Measurements from ENCODE around the gene BEST2. TPM values are rescaled to one million over a fixed set of nuclear protein-coding genes. Genes with fewer than 3 reads are reported as not detected.
"Not testable (repeated sequence)": the region's sequence is repeated elsewhere in the genome, so short reads cannot be mapped to it uniquely, and the experiment has no call there.

BEST2 gene
- total and polyA plus RNA-seq, 4 donors = 2.5 TPM; not detected in 3

- intact Hi-C loops (cut with DNase I) = loop anchor here (1.0 to 10.0 kb wide), 4 partner anchors 23 to 1048 kb away; partner anchors contain the start of gene TNPO2 (in 1 of the 2)
- no peaks in the 10 kb centered on the region for H3K36me3 ChIP-seq (ENCODE audit: control insufficient read depth in 1 of 2, insufficient read depth in 2 of 2, low read length in 1 of 2)
- H3K27ac ChIP-seq (ENCODE audit: low read depth in 1 of 2, low read length in 2 of 2) = peak overlapping the region in 1 of 2 donors; percentile 34
- peak; percentile 55 for ATAC-seq (ENCODE audit: low FRiP score)
- H3K4me3 ChIP-seq (ENCODE audit: low read length in 2 of 2) = no peak overlapping the region
- DNase-seq = peak; percentile 83 to 90
- peaks cover 0 to 2% of the 10 kb centered on the region in 2 donors for H3K27me3 ChIP-seq (ENCODE audit: control insufficient read depth in 1 of 2, insufficient read depth in 2 of 2, low read length in 1 of 2)
- H3K9me3 ChIP-seq (ENCODE audit: control insufficient read depth, low read length) = no peaks in the 10 kb centered on the region
- WGBS, 2 donors = 4 to 6% methylated on average over 18 of the region's 18 CpGs
- no peaks in the 10 kb centered on the region for H3K4me1 ChIP-seq (ENCODE audit: control insufficient read depth in 1 of 2, insufficient read depth in 2 of 2, low read length in 2 of 2)
Measured at GRCh38 chr19:12796146-12797071, 44.8 kb downstream of the BEST2 start.

GRCh38 chr19:12797141-12797587, 45.6 kb downstream of the BEST2 start:
- Histone ChIP-seq H3K4me3 (ENCODE audit: low read length in 2 of 2) (no peak overlapping the region), H3K4me1 (ENCODE audit: control insufficient read depth in 1 of 2, insufficient read depth in 2 of 2, low read length in 2 of 2) (no peaks in the 10 kb centered on the region), H3K27ac (ENCODE audit: low read depth in 1 of 2, low read length in 2 of 2) (no peak overlapping the region), H3K27me3 (ENCODE audit: control insufficient read depth in 1 of 2, insufficient read depth in 2 of 2, low read length in 1 of 2) (peaks cover 0 to 2% of the 10 kb centered on the region in 2 donors), H3K9me3 (ENCODE audit: control insufficient read depth, low read length) (no peaks in the 10 kb centered on the region), H3K36me3 (ENCODE audit: control insufficient read depth in 1 of 2, insufficient read depth in 2 of 2, low read length in 1 of 2) (no peaks in the 10 kb centered on the region)
- DNase-seq (no peak), ATAC-seq (ENCODE audit: low FRiP score) (no peak)
- intact Hi-C loops (cut with DNase I) = loop anchor here (5.0 to 10.0 kb wide), 3 partner anchors 35 to 1048 kb away; partner anchors contain the start of gene TNPO2 (in 1 of the 2)
- 90 to 93% methylated on average over 6 of the region's 6 CpGs for WGBS, 2 donors

- intact Hi-C loops (cut with DNase I) = loop anchor here (5.0 to 10.0 kb wide), 3 partner anchors 35 to 1047 kb away; partner anchors contain the start of gene TNPO2 (in 1 of the 2)
- WGBS, 2 donors = 92 to 93% methylated on average over 7 of the region's 7 CpGs
- H3K4me3 ChIP-seq (ENCODE audit: low read length in 2 of 2); H3K9me3 ChIP-seq (ENCODE audit: control insufficient read depth, low read length); H3K27me3 ChIP-seq (ENCODE audit: control insufficient read depth in 1 of 2, insufficient read depth in 2 of 2, low read length in 1 of 2); H3K27ac ChIP-seq (ENCODE audit: low read depth in 1 of 2, low read length in 2 of 2); DNase-seq; ATAC-seq (ENCODE audit: low FRiP score); H3K4me1 ChIP-seq (ENCODE audit: control insufficient read depth in 1 of 2, insufficient read depth in 2 of 2, low read length in 2 of 2); H3K36me3 ChIP-seq (ENCODE audit: control insufficient read depth in 1 of 2, insufficient read depth in 2 of 2, low read length in 1 of 2): not testable (repeated sequence)
Measured at GRCh38 chr19:12797607-12798006, 46.0 kb downstream of the BEST2 start.

GRCh38 chr19:12799742-12800465, 48.3 kb downstream of the BEST2 start:
- H3K36me3 ChIP-seq (ENCODE audit: control insufficient read depth in 1 of 2, insufficient read depth in 2 of 2, low read length in 1 of 2) = no peaks in the 10 kb centered on the region
- H3K9me3 ChIP-seq (ENCODE audit: control insufficient read depth, low read length) = no peaks in the 10 kb centered on the region
- H3K27ac ChIP-seq (ENCODE audit: low read depth in 1 of 2, low read length in 2 of 2) = no peak overlapping the region
- ATAC-seq (ENCODE audit: low FRiP score) (no peak), DNase-seq (no peak)
- 87 to 90% methylated on average over 18 of the region's 18 CpGs for WGBS, 2 donors
- no peak overlapping the region for H3K4me3 ChIP-seq (ENCODE audit: low read length in 2 of 2)
- H3K4me1 ChIP-seq (ENCODE audit: control insufficient read depth in 1 of 2, insufficient read depth in 2 of 2, low read length in 2 of 2) = no peaks in the 10 kb centered on the region
- no peaks in the 10 kb centered on the region for H3K27me3 ChIP-seq (ENCODE audit: control insufficient read depth in 1 of 2, insufficient read depth in 2 of 2, low read length in 1 of 2)
- intact Hi-C loops (cut with DNase I) = loop anchor here (5.0 to 10.0 kb wide), 3 partner anchors 38 to 1045 kb away; partner anchors contain the start of gene TNPO2 (in 1 of the 2)

- DNase-seq (no peak), ATAC-seq (ENCODE audit: low FRiP score) (no peak)
- intact Hi-C loops (cut with DNase I) = loop anchor here in 1 of 2 donors (5.0 kb wide), 1 partner anchor 38 kb away; no protein-coding TSS in a partner anchor
- no peaks in the 10 kb centered on the region for H3K9me3 ChIP-seq (ENCODE audit: control insufficient read depth, low read length)
- no peaks in the 10 kb centered on the region for H3K4me1 ChIP-seq (ENCODE audit: control insufficient read depth in 1 of 2, insufficient read depth in 2 of 2, low read length in 2 of 2)
- no peak overlapping the region for H3K4me3 ChIP-seq (ENCODE audit: low read length in 2 of 2)
- H3K36me3 ChIP-seq (ENCODE audit: control insufficient read depth in 1 of 2, insufficient read depth in 2 of 2, low read length in 1 of 2) = no peaks in the 10 kb centered on the region
- WGBS, 2 donors = 80 to 86% methylated on average over 1 of the region's 1 CpG
- no peaks in the 10 kb centered on the region for H3K27me3 ChIP-seq (ENCODE audit: control insufficient read depth in 1 of 2, insufficient read depth in 2 of 2, low read length in 1 of 2)
- H3K27ac ChIP-seq (ENCODE audit: low read depth in 1 of 2, low read length in 2 of 2) = no peak overlapping the region
Measured at GRCh38 chr19:12800466-12800770, 48.8 kb downstream of the BEST2 start.

- Histone ChIP-seq H3K4me1 (ENCODE audit: control insufficient read depth in 1 of 2, insufficient read depth in 2 of 2, low read length in 2 of 2) (no peaks in the 10 kb centered on the region), H3K27ac (ENCODE audit: low read depth in 1 of 2, low read length in 2 of 2) (peak overlapping the region in 1 of 2 donors; percentile 16), H3K9me3 (ENCODE audit: control insufficient read depth, low read length) (no peaks in the 10 kb centered on the region), H3K27me3 (ENCODE audit: control insufficient read depth in 1 of 2, insufficient read depth in 2 of 2, low read length in 1 of 2) (no peaks in the 10 kb centered on the region), H3K4me3 (ENCODE audit: low read length in 2 of 2) (peak overlapping the region; percentile 51 to 59), H3K36me3 (ENCODE audit: control insufficient read depth in 1 of 2, insufficient read depth in 2 of 2, low read length in 1 of 2) (no peaks in the 10 kb centered on the region)
- WGBS, 2 donors = 9 to 11% methylated on average over 38 of the region's 38 CpGs
- intact Hi-C loops (cut with DNase I) = loop anchor here in 1 of 2 donors (5.0 kb wide), 1 partner anchor 39 kb away; no protein-coding TSS in a partner anchor
- ATAC-seq (ENCODE audit: low FRiP score) (peak; percentile 31), DNase-seq (peak in 1 of 2 donors; percentile 80)
Measured at GRCh38 chr19:12800923-12801465, 49.4 kb downstream of the BEST2 start.

- peak; percentile 84 for ATAC-seq (ENCODE audit: low FRiP score)
- Histone ChIP-seq H3K27ac (ENCODE audit: low read depth in 1 of 2, low read length in 2 of 2) (peak within 1 kb of the TSS in 1 of 2 donors; percentile 16), H3K36me3 (ENCODE audit: control insufficient read depth in 1 of 2, insufficient read depth in 2 of 2, low read length in 1 of 2) (no peaks in the 10 kb centered on the region), H3K27me3 (ENCODE audit: control insufficient read depth in 1 of 2, insufficient read depth in 2 of 2, low read length in 1 of 2) (no peaks in the 10 kb centered on the region), H3K9me3 (ENCODE audit: control insufficient read depth, low read length) (no peaks in the 10 kb centered on the region), H3K4me3 (ENCODE audit: low read length in 2 of 2) (peak within 1 kb of the TSS; percentile 51 to 59), H3K4me1 (ENCODE audit: control insufficient read depth in 1 of 2, insufficient read depth in 2 of 2, low read length in 2 of 2) (no peaks in the 10 kb centered on the region)
- DNase-seq = peak; percentile 86 to 92
- intact Hi-C loops (cut with DNase I) = loop anchor here in 1 of 2 donors (5.0 kb wide), 1 partner anchor 39 kb away; no protein-coding TSS in a partner anchor
- WGBS, 2 donors = 0 to 1% methylated on average over 62 to 78 of the region's 78 CpGs
Measured at GRCh38 chr19:12801466-12802266, 50.1 kb downstream of the BEST2 start, which contains the start of the genes PRDX2 and THSD8. TSS of gene PRDX2 (minus strand) at chr19:12801800. CDS start at chr19:12801261, 539 bp downstream. TSS of gene THSD8 (plus strand) at chr19:12802069. CDS start at chr19:12802072, 3 bp downstream.

Data from aorta (tissue), 5 donors.